GM06990 (cell line): Measurements from ENCODE around the gene SLC25A19.

Experiments
- DNase-seq: peaks from one replicate; pipeline ENCODE4 v3.0.0-alpha.2; 2011; ENCODE audit not compliant: insufficient read length; ENCODE audit errors: extremely low read depth
- H3K27me3 ChIP-seq: replicated peaks from 2 replicates; pipeline ENCODE4 v1.6.0; 2011; ENCODE audit warnings: low read length; ENCODE audit not compliant: control insufficient read depth, insufficient read depth
- H3K36me3 ChIP-seq: 2 replicates; pipeline ENCODE4 v1.5.1; 2011; ENCODE audit warnings: low read length; ENCODE audit not compliant: control insufficient read depth, insufficient read depth
- H3K4me3 ChIP-seq: replicated peaks from 2 replicates; pipeline ENCODE4 v1.5.1; 2011; ENCODE audit warnings: low read depth, mild to moderate bottlenecking, control low read depth, low read length
- CTCF ChIP-seq: IDR thresholded peaks from 2 replicates; pipeline ENCODE4 v1.5.1; 2011; ENCODE audit warnings: low read length, control low read depth, mild to moderate bottlenecking, inconsistent platforms; ENCODE audit not compliant: insufficient read depth, poor library complexity, severe bottlenecking

SLC25A19 gene

GRCh38 chr17:75228305-75228704, 60.9 kb downstream of the SLC25A19 start:
- TF ChIP-seq CTCF: no peak
- DNase-seq: no peak
- H3K27me3 ChIP-seq: no peaks in the 10 kb centered on the region
- no peak overlapping the region for H3K4me3 ChIP-seq
- H3K36me3 ChIP-seq: peaks cover 41% of the 10 kb centered on the region

GRCh38 chr17:75227729-75228128, 61.5 kb downstream of the SLC25A19 start:
- TF ChIP-seq CTCF: no peak
- no peak for DNase-seq
- H3K27me3 ChIP-seq: no peaks in the 10 kb centered on the region
- peaks cover 37% of the 10 kb centered on the region for H3K36me3 ChIP-seq
- H3K4me3 ChIP-seq: no peak overlapping the region

DNA sequence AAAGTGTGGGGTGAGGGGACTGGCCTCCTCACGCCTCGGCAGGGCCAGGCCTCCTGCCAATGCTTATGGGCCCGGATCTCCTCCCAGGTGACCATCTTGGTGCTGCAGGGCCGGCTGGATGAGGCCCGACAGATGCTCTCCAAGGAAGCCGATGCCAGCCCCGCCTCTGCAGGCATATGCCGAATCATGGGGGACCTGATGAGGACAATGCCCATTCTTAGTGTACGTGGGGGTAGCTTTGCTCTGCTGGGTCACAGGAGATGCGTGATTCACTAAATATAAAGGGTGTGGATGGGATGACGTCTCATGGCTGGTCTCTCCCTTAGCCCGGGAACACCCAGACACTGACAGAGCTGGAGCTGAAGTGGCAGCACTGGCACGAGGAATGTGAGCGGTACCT, 64.2 kb downstream of the SLC25A19 start:
- Histone ChIP-seq H3K4me3 (no peak overlapping the region), H3K36me3 (peaks cover 26% of the 10 kb centered on the region), H3K27me3 (no peaks in the 10 kb centered on the region)
- no peak for DNase-seq
- TF ChIP-seq CTCF: no peak
